ENCODE results near the gene MYBBP1A. TPM values are rescaled to one million over a fixed set of nuclear protein-coding genes. Genes with fewer than 3 reads are reported as not detected.

Gene MYBBP1A
- total and polyA plus RNA-seq, 2 of the 4 experiments (the other 2 are of a cell fraction) = 22.6 to 45.9 TPM

DNA sequence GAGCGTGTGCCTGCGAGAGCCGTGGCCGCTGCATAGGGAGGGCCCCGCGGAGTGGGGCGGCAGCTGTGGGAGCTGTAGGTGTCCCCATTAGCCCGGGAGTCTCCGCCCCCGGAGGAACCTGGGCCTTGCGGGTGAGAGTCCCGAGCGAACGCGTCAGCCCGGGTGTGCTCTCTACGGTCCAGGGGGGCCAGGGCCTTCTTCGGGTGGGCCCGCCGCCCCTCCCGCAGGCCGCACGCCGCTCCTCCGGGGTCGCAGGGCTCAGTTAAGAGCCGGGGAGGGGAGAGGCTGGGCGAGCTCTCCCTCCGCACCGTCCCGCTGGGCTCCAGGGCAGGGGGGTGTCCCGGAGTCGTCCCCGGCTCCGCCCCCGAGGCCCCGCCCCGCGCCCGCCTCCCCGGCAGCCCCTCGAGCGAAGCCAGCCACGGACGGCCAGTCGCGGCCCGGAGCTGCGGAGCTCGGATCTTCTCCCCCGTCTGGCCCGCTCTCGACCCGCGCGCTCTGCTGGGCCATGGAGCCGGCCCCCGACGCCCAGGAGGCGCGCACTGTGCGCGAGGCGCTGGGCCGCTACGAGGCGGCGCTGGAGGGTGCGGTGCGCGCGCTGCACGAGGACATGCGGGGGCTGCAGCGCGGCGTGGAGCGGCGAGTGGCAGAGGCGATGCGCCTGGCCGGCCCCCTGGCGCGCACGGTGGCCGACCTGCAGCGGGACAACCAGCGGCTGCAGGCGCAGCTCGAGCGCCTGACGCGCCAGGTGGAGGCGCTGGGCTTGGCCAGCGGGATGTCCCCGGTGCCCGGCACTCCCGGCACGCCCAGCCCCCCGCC is 29.1 kb upstream of the MYBBP1A start, which contains the start of gene SMTNL2:
TSS of gene SMTNL2 (plus strand) at position 429 of the 816 bp plus-strand sequence. CDS start at position 506, 77 bp downstream.
- H2BK20ac ChIP-seq (ENCODE audit: low read depth, low read length) = no peak within 1 kb of the TSS
- peak within 1 kb of the TSS; percentile 43 for H2AFZ ChIP-seq (replicated peaks; ENCODE audit: low read length, poor library complexity)
- no peak within 1 kb of the TSS for H3K23ac ChIP-seq (ENCODE audit: low read depth, low read length)
- in situ Hi-C loops (cut with MboI; ENCODE audit: low sequenced_read_pairs) = no loop called here
- no peaks in the 10 kb centered on the region for H3K9me1 ChIP-seq (ENCODE audit: insufficient read depth, low read length)
- H4K91ac ChIP-seq (ENCODE audit: insufficient read depth, low read depth, low read length) = no peak within 1 kb of the TSS
- peaks cover 77% of the 10 kb centered on the region for H3K27me3 ChIP-seq (ENCODE audit: control insufficient read depth, insufficient read depth, low read length)
- H3K9ac ChIP-seq (ENCODE audit: low read depth, low read length) = no peak within 1 kb of the TSS
- no peaks in the 10 kb centered on the region for H3K9me3 ChIP-seq (ENCODE audit: control insufficient read depth, insufficient read depth, low read length)
- H2BK120ac ChIP-seq (ENCODE audit: low read depth, low read length) = no peak within 1 kb of the TSS
- no peaks in the 10 kb centered on the region for H3K79me1 ChIP-seq (ENCODE audit: low read depth in 1 of 2, low read length in 2 of 2)
- no peaks in the 10 kb centered on the region for H3K36me3 ChIP-seq (ENCODE audit: control insufficient read depth, insufficient read depth, low read length)
- H2AK5ac ChIP-seq (ENCODE audit: low read depth, low read length) = no peak within 1 kb of the TSS
- no peak within 1 kb of the TSS for H3K56ac ChIP-seq (ENCODE audit: extremely low read depth, insufficient read depth, low read length)
- no peak within 1 kb of the TSS for H4K8ac ChIP-seq (ENCODE audit: low read depth in 2 of 2, low read length in 2 of 2)
- WGBS, 2 experiments (ENCODE audit: extremely low coverage in 2 of 2, insufficient read length in 1 of 2) = 3% methylated on average over 37 of the region's 100 CpGs; no CpG with 5 or more reads in 1 of the 2 experiments
- ATAC-seq (ENCODE audit: low read depth) (peak; percentile 73), DNase-seq (no peak)
- H3K27ac ChIP-seq (ENCODE audit: insufficient read depth, low read length) = no peak within 1 kb of the TSS
- H4K20me1 ChIP-seq (ENCODE audit: insufficient read depth, low read length) = no peaks in the 10 kb centered on the region
- ChIA-PET CTCF (interaction anchor here (0.5 to 1.6 kb wide), 2 partner anchors 17 to 23 kb away, joined by 4 to 8 read pairs; no protein-coding TSS in a partner anchor), POLR2A (ENCODE audit: unreplicated experiment) (no interaction called here)
- dilution Hi-C loops (cut with HindIII; ENCODE audit: low sequenced_read_pairs, unreplicated experiment) = no loop called here
- H2BK5ac ChIP-seq (ENCODE audit: low read depth, low read length, poor library complexity, severe bottlenecking) = no peak within 1 kb of the TSS
- H2AK9ac ChIP-seq (replicated peaks; ENCODE audit: low read depth, low read length, poor library complexity) = no peak within 1 kb of the TSS
- H2BK15ac ChIP-seq (ENCODE audit: low read depth, low read length) = no peak within 1 kb of the TSS
- H3K4me3 ChIP-seq (ENCODE audit: insufficient read depth, low read depth, low read length) = peak within 1 kb of the TSS; percentile 29; the same call in 1 of the 2 replicates
- H3K18ac ChIP-seq (ENCODE audit: low read depth, low read length) = no peak within 1 kb of the TSS
- no peak within 1 kb of the TSS for H4K5ac ChIP-seq (ENCODE audit: low read depth, low read length)
- H3K4me1 ChIP-seq (ENCODE audit: control insufficient read depth, insufficient read depth, low read length) = no peaks in the 10 kb centered on the region; the same call in 1 of the 2 replicates
- TF ChIP-seq CEBPB (IDR thresholded peaks at IDR 0.05; ENCODE audit: low read depth, low read length) = no peak
- no peak for TF ChIP-seq RAD21 (IDR thresholded peaks at IDR 0.05; ENCODE audit: low read length)
- TF ChIP-seq MXI1 (IDR thresholded peaks at IDR 0.05; ENCODE audit: borderline replicate concordance, low read depth, low read length) = no peak
- TF ChIP-seq, protein P1, sequence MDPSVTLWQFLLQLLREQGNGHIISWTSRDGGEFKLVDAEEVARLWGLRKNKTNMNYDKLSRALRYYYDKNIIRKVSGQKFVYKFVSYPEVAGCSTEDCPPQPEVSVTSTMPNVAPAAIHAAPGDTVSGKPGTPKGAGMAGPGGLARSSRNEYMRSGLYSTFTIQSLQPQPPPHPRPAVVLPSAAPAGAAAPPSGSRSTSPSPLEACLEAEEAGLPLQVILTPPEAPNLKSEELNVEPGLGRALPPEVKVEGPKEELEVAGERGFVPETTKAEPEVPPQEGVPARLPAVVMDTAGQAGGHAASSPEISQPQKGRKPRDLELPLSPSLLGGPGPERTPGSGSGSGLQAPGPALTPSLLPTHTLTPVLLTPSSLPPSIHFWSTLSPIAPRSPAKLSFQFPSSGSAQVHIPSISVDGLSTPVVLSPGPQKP (IDR thresholded peaks at IDR 0.05; ENCODE audit: borderline replicate concordance, low read depth, low read length) = no peak
- TF ChIP-seq CHD1 (IDR thresholded peaks at IDR 0.05; ENCODE audit: low read depth, low read length) = no peak
- TF ChIP-seq MAZ (IDR thresholded peaks at IDR 0.05; ENCODE audit: borderline replicate concordance, low read depth, low read length) = no peak
- TF ChIP-seq, protein P2, sequence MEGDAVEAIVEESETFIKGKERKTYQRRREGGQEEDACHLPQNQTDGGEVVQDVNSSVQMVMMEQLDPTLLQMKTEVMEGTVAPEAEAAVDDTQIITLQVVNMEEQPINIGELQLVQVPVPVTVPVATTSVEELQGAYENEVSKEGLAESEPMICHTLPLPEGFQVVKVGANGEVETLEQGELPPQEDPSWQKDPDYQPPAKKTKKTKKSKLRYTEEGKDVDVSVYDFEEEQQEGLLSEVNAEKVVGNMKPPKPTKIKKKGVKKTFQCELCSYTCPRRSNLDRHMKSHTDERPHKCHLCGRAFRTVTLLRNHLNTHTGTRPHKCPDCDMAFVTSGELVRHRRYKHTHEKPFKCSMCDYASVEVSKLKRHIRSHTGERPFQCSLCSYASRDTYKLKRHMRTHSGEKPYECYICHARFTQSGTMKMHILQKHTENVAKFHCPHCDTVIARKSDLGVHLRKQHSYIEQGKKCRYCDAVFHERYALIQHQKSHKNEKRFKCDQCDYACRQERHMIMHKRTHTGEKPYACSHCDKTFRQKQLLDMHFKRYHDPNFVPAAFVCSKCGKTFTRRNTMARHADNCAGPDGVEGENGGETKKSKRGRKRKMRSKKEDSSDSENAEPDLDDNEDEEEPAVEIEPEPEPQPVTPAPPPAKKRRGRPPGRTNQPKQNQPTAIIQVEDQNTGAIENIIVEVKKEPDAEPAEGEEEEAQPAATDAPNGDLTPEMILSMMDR (conservative IDR thresholded peaks at IDR 0.05; ENCODE audit: low read depth, low read length) = no peak
- no peak for TF ChIP-seq FOS (IDR thresholded peaks at IDR 0.05; ENCODE audit: low read depth, low read length)
- no peak for TF ChIP-seq SMC3 (IDR thresholded peaks at IDR 0.05; ENCODE audit: low read depth, low read length)
- no peak for TF ChIP-seq POLR2A (IDR thresholded peaks at IDR 0.05; ENCODE audit: low read depth, low read length)
- no peak for TF ChIP-seq BHLHE40 (IDR thresholded peaks at IDR 0.05; ENCODE audit: low read depth, low read length)
- no peak for TF ChIP-seq RFX5 (IDR thresholded peaks at IDR 0.05; ENCODE audit: low read depth, low read length)
- TF ChIP-seq, protein P3, sequence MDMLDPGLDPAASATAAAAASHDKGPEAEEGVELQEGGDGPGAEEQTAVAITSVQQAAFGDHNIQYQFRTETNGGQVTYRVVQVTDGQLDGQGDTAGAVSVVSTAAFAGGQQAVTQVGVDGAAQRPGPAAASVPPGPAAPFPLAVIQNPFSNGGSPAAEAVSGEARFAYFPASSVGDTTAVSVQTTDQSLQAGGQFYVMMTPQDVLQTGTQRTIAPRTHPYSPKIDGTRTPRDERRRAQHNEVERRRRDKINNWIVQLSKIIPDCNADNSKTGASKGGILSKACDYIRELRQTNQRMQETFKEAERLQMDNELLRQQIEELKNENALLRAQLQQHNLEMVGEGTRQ (IDR thresholded peaks at IDR 0.05; ENCODE audit: low read depth, low read length) = no peak
- TF ChIP-seq NFE2L2 (IDR thresholded peaks at IDR 0.05; ENCODE audit: low read depth, low read length) = no peak
- intact Hi-C loops (cut with micrococcal nuclease) = no loop called here
- no peak within 1 kb of the TSS; the same call in 1 of the 2 replicates for H3K4me2 ChIP-seq (ENCODE audit: low read depth, low read length)
- no peak within 1 kb of the TSS for H3K14ac ChIP-seq (replicated peaks; ENCODE audit: low read depth, low read length)
- BruUV-seq (replicated peaks) = no TSS peak
- no peak within 1 kb of the TSS for H3K4ac ChIP-seq (ENCODE audit: low read depth, low read length)
